Measurements from ENCODE around the gene TMEM169.

Gene TMEM169

GRCh38 chr2:216056739-216057138, 25.0 kb upstream of the TMEM169 start:
- DNase-seq (ENCODE audit: low read depth): no peak
- H3K4me3 ChIP-seq (ENCODE audit: low read depth, low read length): no peak overlapping the region
- no peak for TF ChIP-seq CTCF (IDR thresholded peaks at IDR 0.05; ENCODE audit: control insufficient read depth, extremely low read depth, insufficient read depth)

- TF ChIP-seq CTCF (IDR thresholded peaks at IDR 0.05; ENCODE audit: control insufficient read depth, extremely low read depth, insufficient read depth): no peak
- DNase-seq (ENCODE audit: low read depth): no peak
- no peak overlapping the region for H3K4me3 ChIP-seq (ENCODE audit: low read depth, low read length)
Observed at GRCh38 chr2:216057688-216058193, 24.0 kb upstream of the TMEM169 start.

- no peak for TF ChIP-seq CTCF (IDR thresholded peaks at IDR 0.05; ENCODE audit: control insufficient read depth, extremely low read depth, insufficient read depth)
- no peak for DNase-seq (ENCODE audit: low read depth)
- H3K4me3 ChIP-seq (ENCODE audit: low read depth, low read length): no peak overlapping the region
Observed at GRCh38 chr2:216059233-216059834, 22.4 kb upstream of the TMEM169 start.

- TF ChIP-seq CTCF (IDR thresholded peaks at IDR 0.05; ENCODE audit: control insufficient read depth, extremely low read depth, insufficient read depth): no peak
- no peak for DNase-seq (ENCODE audit: low read depth)
- no peak overlapping the region for H3K4me3 ChIP-seq (ENCODE audit: low read depth, low read length)
Observed at GRCh38 chr2:216064014-216064630, 17.6 kb upstream of the TMEM169 start.

GRCh38 chr2:216064665-216065064, 17.1 kb upstream of the TMEM169 start:
- TF ChIP-seq CTCF (IDR thresholded peaks at IDR 0.05; ENCODE audit: control insufficient read depth, extremely low read depth, insufficient read depth): no peak
- H3K4me3 ChIP-seq (ENCODE audit: low read depth, low read length): no peak overlapping the region
- DNase-seq (ENCODE audit: low read depth): no peak

GRCh38 chr2:216066230-216066629, 15.5 kb upstream of the TMEM169 start:
- DNase-seq (ENCODE audit: low read depth): no peak
- no peak for TF ChIP-seq CTCF (IDR thresholded peaks at IDR 0.05; ENCODE audit: control insufficient read depth, extremely low read depth, insufficient read depth)
- H3K4me3 ChIP-seq (ENCODE audit: low read depth, low read length): no peak overlapping the region

GRCh38 chr2:216069028-216069427, 12.7 kb upstream of the TMEM169 start:
- TF ChIP-seq CTCF (IDR thresholded peaks at IDR 0.05; ENCODE audit: control insufficient read depth, extremely low read depth, insufficient read depth): no peak
- H3K4me3 ChIP-seq (ENCODE audit: low read depth, low read length): no peak overlapping the region
- DNase-seq (ENCODE audit: low read depth): no peak
